GM12864 (cell line): ENCODE data around the gene MARCOL.

Experiments
- DNase-seq: peaks from one replicate; pipeline ENCODE4 v3.0.0-alpha.2; 2011; ENCODE audit warnings: low read depth
- H3K4me3 ChIP-seq: 2 replicates; pipeline ENCODE4 v1.5.1; 2011; ENCODE audit warnings: mild to moderate bottlenecking, low read depth, low read length, control low read depth
- CTCF ChIP-seq: IDR thresholded peaks from 2 replicates; pipeline ENCODE4 v1.5.1; 2011; ENCODE audit warnings: low read depth, mild to moderate bottlenecking, moderate library complexity, low read length, control low read depth, inconsistent platforms; ENCODE audit errors: missing control alignments

MARCOL gene

GRCh38 chr5:148205865-148206264 is 32.5 kb upstream of the MARCOL start:
- TF ChIP-seq CTCF: no peak
- DNase-seq: no peak
- H3K4me3 ChIP-seq: no peak overlapping the region

GRCh38 chr5:148206620-148207019 is 31.7 kb upstream of the MARCOL start:
- no peak for TF ChIP-seq CTCF
- DNase-seq: no peak
- H3K4me3 ChIP-seq: no peak overlapping the region

GRCh38 chr5:148208226-148208625 is 30.1 kb upstream of the MARCOL start:
- no peak for DNase-seq
- TF ChIP-seq CTCF: no peak
- no peak overlapping the region for H3K4me3 ChIP-seq

GRCh38 chr5:148209151-148209770 is 29.1 kb upstream of the MARCOL start:
- no peak overlapping the region for H3K4me3 ChIP-seq
- DNase-seq: no peak
- no peak for TF ChIP-seq CTCF

GRCh38 chr5:148214665-148215185 is 23.6 kb upstream of the MARCOL start:
- TF ChIP-seq CTCF: no peak

GRCh38 chr5:148221508-148221907 is 16.8 kb upstream of the MARCOL start:
- no peak for TF ChIP-seq CTCF
- H3K4me3 ChIP-seq: no peak overlapping the region
- no peak for DNase-seq

More at GRCh38 chr5:148214665-148215185, 23.6 kb upstream of the MARCOL start:
- DNase-seq: no peak
- H3K4me3 ChIP-seq: no peak overlapping the region
